Measurements from ENCODE around the gene ACBD4.

The ACBD4 gene

DNA sequence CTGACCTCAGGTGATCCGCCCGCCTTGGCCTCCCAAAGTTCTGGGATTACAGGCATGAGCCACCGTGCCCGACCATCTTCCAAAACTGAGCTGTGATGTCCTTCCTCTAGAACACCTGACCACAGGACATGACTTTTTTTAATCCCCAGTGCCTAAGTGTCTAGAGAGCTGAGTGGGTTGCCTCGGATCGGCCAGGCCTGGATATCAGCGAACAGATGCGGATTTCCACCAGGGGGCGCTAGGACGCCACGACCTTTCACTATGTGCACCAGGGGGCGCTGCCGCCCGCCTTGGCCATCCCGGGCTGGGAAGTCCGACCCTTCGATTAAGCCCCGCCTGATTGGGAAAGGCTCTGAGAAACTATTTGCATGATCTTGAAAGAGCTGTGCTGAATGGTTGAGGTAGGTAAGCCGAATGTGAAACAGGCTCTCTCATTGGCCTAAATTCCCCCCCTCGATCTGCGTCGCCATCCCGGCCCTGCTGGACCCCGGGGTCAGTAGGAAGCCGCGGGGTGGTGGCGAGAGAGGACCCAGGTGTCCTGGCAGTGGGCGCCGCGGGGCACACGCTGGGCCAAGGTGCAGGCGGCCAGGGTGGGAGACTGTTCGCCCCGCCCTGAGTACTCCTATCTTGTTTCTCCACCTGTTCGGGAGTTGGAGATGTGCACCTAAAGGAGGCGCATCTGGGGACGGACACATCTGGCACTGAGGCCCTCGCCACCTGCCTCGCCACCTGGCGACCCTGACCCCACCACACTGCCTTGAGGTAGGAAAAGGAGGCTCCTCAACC, at the start of gene ACBD4:
Gene ACBD4 (plus strand): TSS at position 496 of the 786 bp plus-strand sequence. CDS start 458 bp downstream, outside the sequence.
- peak; percentile 91 for DNase-seq

DNA sequence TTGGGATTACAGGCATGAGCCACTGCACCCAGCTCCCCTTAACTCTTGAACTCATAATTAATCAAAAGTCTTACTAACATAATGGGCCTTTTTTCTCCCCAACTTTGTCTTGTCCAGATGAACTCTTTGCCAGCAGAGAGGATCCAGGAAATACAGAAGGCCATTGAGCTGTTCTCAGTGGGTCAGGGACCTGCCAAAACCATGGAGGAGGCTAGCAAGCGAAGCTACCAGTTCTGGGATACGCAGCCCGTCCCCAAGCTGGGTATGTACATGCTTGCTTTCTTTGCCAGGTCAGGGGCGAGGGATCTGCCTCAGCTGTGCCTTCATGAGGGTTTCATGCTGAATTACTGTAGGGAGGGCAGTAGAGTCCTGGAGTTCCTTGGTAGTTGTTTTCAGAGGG, 49.1 kb upstream of the ACBD4 start:
- no peak for DNase-seq

- DNase-seq, result no peak
Measured at GRCh38 chr17:45086865-45087503, 48.5 kb upstream of the ACBD4 start.

DNA sequence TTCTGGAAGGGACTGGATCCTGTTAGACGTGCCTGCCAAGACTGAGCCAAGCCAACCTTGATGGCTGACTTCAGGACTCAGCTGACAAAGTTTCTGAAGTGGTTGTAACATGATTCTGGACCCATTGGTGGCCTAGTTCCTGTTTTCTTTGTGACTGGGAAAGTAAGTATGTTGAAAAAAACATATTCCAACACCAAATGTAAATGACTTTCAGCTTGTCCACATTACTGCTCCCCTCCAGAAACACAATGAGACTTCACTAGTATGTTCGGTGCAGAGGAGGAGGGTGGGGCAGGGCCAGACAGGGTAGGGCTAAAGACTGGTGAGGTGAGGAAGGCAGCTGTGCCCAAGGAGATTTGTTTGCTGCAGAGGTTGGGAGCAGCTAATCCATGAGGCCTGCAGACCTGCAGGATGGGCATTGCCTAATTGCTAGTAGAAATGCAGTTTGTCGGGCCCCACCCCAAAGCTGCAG, 47.9 kb upstream of the ACBD4 start:
- no peak for DNase-seq

DNA sequence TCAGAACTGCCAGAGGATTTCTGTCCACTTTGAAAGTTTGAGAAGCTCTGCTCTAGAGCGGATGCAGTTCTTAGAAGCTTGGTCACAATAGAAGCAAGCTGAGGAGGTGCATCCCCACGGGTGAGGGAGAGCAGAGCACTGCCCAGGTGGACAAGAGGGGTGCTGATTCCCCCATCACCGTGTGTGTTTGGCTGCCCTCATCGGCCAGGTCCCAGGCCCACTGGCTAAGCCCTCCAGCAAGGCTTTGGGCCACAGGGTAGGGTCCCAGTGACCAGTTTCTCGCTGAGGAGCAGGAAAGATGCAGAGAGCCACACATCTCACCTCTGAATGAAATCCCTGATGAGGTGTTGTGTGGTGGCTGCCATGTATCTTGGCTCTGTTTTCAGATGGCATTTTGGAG, 47.5 kb upstream of the ACBD4 start:
- DNase-seq, result no peak

GRCh38 chr17:45088741-45089140, 46.7 kb upstream of the ACBD4 start:
- DNase-seq, result no peak

- no peak for DNase-seq
Measured at GRCh38 chr17:45090711-45091110, 44.8 kb upstream of the ACBD4 start.

GRCh38 chr17:45091778-45092425, 43.6 kb upstream of the ACBD4 start:
- no peak for DNase-seq

DNA sequence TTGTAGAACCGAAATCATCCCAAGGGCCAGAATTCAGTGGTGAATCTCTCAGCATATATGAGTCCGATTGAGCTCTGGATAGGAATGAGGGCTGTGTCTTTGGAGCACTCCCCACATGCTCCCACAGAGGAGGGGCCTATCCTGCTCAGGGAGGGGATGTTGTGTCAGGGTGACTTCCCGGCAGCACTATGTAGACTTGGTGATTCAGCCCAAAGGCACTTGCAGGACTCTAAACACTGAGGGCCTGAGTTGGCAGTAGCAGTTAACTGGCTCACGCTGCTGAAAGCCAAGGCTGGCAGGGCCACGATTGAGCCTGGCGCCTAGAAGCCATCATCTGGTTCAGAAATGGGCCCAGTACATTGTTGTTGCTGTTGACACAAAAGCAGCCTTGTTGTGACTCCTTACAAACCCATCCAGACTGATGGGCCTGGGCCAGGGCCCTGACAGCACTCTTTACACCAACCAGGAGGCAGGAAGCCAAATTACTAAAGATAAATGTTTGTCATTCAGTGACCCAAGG, 42.5 kb upstream of the ACBD4 start:
- peak; percentile 97 for DNase-seq

DNA sequence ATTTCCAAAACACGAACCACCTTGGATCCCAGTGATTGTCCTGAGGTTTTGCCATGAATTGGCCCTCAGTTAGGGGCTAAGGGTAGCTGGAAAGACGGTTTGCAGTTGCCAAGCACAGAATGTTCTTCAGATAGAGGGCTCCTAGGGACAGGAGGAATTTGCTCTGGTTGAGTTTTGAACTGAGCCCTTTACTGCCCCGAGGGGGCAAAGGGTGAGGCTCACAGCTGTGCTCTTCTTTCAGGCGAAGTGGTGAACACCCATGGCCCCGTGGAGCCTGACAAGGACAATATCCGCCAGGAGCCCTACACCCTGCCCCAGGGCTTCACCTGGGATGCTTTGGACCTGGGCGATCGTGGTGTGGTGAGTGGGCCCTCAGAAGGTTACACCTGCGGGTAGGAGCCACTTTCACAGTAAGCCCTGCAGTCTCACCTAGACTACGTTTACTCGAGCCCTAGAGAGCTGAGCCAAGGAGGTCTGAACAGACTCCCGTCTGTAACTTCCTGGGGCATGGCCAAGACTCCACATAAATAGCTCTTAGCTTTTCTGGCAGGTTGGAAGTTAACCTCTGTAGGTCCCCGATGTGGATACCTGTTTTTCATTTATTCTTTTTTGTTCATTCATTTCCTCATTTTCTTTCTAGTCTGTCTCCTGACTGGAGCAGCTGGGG, 41.9 kb upstream of the ACBD4 start:
- no peak for DNase-seq

GRCh38 chr17:45096141-45096540, 39.3 kb upstream of the ACBD4 start:
- no peak for DNase-seq

GRCh38 chr17:45096926-45097325, 38.6 kb upstream of the ACBD4 start:
- no peak for DNase-seq

- peak; percentile 47 for DNase-seq
Measured at GRCh38 chr17:45098081-45098868, 37.2 kb upstream of the ACBD4 start.

GRCh38 chr17:45098869-45099616, 36.4 kb upstream of the ACBD4 start:
- DNase-seq, result peak; percentile 25

DNA sequence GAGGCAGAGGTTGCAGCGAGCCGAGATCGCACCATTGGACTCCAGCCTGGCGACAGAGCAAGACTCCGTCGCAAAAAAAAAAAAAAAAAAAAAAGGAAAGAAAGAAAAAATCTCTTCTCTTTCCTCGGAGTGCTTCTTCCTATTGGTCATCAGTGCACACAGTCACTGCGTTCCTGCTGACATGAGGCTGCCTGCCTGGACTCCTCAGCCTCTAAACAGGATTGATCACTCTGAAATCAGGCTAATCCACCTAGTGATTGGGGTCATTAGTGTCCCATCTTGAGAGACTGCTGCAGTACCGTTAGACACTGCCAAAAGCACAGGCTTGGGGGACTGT, 34.0 kb upstream of the ACBD4 start:
- no peak for DNase-seq

DNA sequence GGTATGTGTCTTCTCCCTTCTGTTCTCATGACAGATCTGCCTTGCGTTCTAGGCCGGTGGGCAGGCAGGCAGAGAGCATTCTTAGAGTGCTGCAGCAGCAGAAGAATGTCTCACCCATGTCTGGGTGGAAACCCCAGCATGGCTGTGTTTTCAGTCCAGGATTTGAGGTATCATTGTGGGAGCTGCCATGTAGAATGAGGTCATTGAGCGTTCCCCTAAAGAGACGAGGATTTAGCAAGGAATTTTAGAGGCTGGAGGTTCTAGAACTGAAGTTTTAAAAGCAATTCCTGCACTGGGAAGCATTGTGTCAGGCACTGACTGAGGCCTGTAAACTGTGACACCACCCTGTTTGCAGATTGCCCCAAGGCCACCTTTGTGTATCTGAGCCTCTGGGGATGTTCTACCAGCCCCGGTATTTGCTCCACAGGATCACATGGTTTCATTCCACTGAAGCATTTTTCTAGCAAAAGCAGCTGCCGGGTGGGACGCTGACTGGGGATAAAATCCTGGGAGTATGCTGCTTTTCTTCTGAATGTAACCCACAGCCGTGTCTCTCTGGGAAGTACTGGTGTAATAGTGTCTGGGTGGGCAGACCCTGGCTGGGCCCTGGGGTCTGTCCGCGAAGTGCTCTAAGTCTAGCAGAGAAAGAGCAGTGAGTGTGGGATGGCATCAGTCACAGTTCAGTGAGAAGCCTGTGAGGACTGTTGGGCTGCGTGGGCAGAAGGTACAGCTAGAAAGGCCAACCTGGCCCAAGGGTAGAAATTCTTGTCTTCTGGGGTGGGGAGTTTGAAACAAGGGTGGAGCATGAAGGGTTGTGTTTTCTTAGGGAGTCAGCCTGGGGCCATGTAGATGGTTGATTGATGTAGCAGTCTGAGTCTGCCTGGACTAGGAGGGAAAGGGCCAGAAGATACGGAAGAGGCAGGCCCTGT, 33.3 kb upstream of the ACBD4 start:
- DNase-seq, result peak; percentile 65

DNA sequence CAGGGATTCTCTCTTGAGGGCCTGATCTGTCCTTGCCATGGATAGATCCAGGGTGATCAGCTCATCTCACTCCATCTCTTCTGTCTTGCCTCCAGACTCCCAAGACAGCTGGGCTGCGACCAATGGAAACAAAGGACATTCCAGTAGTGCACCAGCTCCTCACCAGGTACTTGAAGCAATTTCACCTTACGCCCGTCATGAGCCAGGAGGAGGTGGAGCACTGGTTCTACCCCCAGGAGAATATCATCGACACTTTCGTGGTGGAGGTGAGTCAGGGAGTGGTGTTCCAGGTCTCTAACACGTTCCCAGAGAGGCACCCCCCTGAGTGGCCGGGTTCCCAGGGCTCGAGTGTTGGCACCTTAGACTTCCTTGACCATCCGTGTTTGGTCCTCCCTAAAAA, 32.6 kb upstream of the ACBD4 start:
- DNase-seq, result no peak

GRCh38 chr17:45103269-45103795, 32.2 kb upstream of the ACBD4 start:
- DNase-seq, result no peak

GRCh38 chr17:45104029-45104428, 31.5 kb upstream of the ACBD4 start:
- DNase-seq, result no peak

GRCh38 chr17:45104497-45104896, 31.0 kb upstream of the ACBD4 start:
- no peak for DNase-seq

All from NCI-H226 (cell line).